Gastroesophageal sphincter (tissue), 3 donors: ENCODE measurements around the gene SLCO1B1.

ENCODE experiments used
- POLR2AphosphoS5 ChIP-seq: sonication (generic); formaldehyde crosslinking; IDR thresholded peaks from one replicate; pipeline ENCODE4 v1.6.1; 2017; ENCODE audit warnings: antibody characterized with exemption
- TF ChIP-seq, protein P1 (sequence below), 4 experiments: fragments of 200-600 bp in 2 of 4; fragments of 450-650 bp in 2 of 4; sonication (generic) in 1 of 4; IDR thresholded peaks; one replicate each; pipeline ENCODE4 v1.5.1; 2017 to 2019; ENCODE audit warnings: antibody characterized with exemption in 4 of 4, mild to moderate bottlenecking in 2 of 4, moderate library complexity in 2 of 4

DNA sequence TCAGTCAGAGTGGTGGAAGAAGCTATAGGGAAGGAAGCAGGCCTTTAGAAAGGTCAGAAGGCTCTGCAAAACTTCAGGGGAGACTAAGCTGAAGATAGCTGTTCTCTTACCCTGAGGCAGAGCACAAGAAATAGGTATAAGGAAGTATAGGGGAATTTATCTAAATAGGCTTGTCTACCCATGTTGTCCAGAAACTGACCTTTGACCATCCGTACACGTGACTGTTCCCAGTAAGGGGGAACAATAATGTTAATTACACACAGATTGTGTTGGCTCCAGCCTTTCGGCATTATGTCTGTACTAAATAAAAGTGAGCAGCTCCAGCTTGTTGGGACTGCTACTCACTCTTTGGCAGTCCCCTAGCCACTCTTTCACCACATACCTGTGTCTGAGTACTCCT is 59.0 kb downstream of the SLCO1B1 start:
- TF ChIP-seq, protein P1, sequence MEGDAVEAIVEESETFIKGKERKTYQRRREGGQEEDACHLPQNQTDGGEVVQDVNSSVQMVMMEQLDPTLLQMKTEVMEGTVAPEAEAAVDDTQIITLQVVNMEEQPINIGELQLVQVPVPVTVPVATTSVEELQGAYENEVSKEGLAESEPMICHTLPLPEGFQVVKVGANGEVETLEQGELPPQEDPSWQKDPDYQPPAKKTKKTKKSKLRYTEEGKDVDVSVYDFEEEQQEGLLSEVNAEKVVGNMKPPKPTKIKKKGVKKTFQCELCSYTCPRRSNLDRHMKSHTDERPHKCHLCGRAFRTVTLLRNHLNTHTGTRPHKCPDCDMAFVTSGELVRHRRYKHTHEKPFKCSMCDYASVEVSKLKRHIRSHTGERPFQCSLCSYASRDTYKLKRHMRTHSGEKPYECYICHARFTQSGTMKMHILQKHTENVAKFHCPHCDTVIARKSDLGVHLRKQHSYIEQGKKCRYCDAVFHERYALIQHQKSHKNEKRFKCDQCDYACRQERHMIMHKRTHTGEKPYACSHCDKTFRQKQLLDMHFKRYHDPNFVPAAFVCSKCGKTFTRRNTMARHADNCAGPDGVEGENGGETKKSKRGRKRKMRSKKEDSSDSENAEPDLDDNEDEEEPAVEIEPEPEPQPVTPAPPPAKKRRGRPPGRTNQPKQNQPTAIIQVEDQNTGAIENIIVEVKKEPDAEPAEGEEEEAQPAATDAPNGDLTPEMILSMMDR (IDR thresholded peaks at IDR 0.05) = no peak
- no peak for TF ChIP-seq POLR2AphosphoS5
